Activated CD4-positive, alpha-beta T cell treated with anti-CD3 and anti-CD28 coated beads for 48 hours (primary cell): ENCODE results near the gene ZSCAN29.
"Not testable (repeated sequence)": the region's sequence is repeated elsewhere in the genome, so short reads cannot be mapped to it uniquely, and the experiment has no call there.

ENCODE experiments used
- DNase-seq: peaks from one replicate; pipeline ENCODE4 v3.0.0-alpha.2; 2020

Gene ZSCAN29

DNA sequence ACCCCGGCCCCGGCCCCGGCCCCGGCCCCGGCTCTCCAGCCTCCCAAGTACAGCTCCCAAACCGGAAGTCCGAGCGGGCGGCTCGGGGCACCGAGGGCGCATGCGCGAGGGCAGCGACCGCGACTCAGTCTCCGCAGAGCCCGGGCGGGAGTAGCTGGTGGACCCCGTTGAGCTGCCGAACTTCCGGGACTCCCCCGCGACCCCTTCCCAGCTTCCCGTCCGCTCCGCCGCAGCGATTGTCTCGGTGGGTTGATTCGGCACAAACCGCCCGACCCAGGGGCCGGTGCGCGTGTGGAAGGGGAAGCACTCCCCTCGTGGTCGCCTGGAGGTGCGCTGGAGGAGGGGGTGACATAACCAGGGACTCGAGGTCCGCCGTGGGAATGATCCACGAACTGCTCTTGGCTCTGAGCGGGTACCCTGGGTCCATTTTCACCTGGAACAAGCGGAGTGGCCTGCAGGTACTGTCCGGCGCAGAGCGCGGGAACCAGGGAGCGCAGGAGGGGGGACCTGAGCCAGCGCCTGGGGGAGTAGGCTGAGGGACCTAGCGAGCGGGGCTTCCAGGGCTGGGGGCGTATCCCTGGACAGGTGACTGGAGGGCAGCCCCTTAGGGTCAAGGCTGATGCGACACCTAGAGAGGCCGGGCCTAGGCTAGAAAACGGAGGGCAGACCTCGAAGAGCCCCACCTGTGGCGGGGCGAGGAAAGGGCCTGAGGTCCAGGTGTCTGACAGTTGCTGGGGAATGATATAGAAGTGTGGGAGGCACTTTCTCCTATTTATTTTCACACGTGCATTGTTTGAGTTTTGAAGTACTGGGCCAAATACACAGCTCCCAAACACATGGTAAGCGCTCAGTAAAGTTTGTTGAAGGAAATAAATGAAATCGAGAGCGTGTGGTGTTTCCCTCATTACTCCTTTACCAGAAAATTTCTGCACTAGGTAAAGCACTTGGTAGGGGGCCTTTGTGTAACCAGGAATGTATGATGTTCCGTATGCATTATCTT lies at the start of gene ZSCAN29, which contains the start of gene TUBGCP4:
ZSCAN29 (minus strand) TSS at position 69 of the 1,000 bp plus-strand sequence. CDS start 1,130 bp downstream, outside the sequence.
TUBGCP4 (plus strand) TSS at position 127 of the 1,000 bp plus-strand sequence; CDS start at position 381, 254 bp downstream.
- DNase-seq = peak; percentile 87

DNA sequence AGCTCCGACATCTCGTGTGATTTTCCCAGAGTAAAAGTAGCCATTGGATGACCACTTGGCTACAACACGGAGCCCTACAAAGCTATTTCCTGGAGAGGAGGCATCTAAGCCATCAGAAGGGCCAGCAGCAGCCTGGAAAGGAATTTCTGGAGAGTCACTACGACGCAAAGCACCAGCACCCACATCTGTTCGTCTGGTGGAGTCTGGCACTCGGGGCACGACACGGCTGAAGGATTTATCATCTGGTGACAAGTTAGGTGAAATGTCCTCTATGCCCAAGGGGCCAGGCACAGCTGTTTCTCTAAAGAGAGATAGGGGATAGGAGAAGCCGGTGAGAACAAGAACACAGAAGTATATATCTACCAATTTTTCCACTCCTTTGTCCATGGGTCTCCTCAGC lies 49.6 kb upstream of the ZSCAN29 start:
- no peak for DNase-seq

GRCh38 chr15:43414196-43414595 lies 43.4 kb upstream of the ZSCAN29 start:
- no peak for DNase-seq

- DNase-seq = no peak
These were observed 41.3 kb upstream of the ZSCAN29 start for GRCh38 chr15:43412096-43412495.

GRCh38 chr15:43410572-43411214 lies 39.9 kb upstream of the ZSCAN29 start:
- DNase-seq = no peak

DNA sequence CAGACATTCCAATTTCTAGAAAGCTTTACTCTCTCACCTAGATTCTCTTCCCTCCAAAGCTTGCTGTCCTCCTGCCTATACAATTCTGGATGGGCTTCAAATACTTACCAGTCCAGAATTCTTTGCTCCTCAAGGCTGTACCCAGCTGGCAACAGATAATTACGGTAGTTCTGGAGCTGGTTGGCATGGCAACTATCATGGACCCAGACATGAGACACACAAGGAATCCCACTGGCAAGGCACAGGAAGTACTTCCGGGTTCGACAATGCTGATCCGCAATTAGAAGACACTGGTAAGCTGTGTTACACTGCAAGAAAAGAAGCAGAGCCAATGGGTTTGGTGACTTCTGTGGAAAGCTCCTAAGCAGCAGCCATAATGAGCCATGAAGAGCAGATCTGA lies 37.9 kb upstream of the ZSCAN29 start:
- no peak for DNase-seq

GRCh38 chr15:43406808-43407207 lies 36.0 kb upstream of the ZSCAN29 start:
- DNase-seq = no peak

DNA sequence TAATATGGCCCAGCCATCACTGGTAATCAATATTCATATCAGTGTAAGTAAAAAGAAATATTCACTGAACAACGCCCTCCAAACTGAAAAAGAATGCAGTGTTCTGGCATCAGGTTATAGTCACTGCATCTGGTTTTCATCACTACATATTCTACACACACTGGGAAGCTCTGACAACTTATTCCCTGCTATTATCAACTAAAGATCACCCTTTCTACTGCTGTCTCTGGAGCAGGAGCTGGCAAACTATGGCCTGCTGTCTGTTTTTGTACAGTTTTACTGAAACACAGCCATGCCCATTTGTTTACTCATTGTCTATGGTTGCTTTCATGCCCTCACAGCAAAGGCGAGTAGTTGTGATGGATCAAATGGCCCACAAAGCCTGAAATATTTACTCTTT lies 35.3 kb upstream of the ZSCAN29 start:
- DNase-seq = no peak

DNA sequence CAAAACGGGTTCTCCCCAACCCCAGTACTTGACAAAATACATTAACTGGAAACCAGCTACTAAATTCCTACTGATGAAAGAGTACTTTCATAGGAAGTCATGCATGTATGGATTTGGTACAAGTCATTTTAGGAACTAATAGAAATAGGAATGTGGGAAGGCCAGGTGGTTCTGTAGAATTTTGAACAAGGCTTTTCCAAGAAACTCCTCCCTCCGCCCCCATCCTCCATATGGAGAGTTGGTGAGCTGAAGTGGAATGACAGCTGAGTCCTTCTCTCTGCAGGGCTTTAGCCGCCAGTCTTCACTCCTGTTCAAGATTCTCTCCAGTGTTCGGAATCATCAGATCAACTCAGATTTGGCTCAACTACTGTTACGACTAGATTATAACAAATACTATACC lies 33.3 kb upstream of the ZSCAN29 start:
- no peak for DNase-seq

GRCh38 chr15:43403616-43404015 lies 32.8 kb upstream of the ZSCAN29 start:
- DNase-seq = no peak

- no peak for DNase-seq
These were observed 31.4 kb upstream of the ZSCAN29 start for GRCh38 chr15:43402255-43402654.

- DNase-seq = not testable (repeated sequence)
These were observed 22.7 kb upstream of the ZSCAN29 start for GRCh38 chr15:43393592-43393991.

DNA sequence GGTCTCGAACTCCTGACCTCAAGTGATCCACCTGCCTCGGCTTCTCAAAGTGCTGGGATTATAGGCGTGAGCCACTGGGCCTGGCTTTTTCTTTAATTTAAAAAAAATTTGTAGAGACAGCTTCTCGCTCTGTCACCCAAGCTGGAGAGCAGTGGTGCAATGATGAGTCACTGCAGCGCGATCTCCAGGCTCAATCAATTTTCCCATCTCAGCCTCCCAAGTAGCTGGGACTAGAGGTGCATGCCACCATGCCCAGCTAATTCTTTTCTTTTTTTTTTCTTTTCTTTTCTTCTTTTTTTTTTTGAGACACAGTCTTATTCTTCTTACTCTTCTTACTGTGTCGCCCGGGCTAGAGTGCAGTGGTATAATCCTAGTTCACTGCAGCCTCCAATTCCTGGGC lies 19.9 kb upstream of the ZSCAN29 start:
- no peak for DNase-seq

GRCh38 chr15:43383070-43383469 lies 12.2 kb upstream of the ZSCAN29 start:
- no peak for DNase-seq

DNA sequence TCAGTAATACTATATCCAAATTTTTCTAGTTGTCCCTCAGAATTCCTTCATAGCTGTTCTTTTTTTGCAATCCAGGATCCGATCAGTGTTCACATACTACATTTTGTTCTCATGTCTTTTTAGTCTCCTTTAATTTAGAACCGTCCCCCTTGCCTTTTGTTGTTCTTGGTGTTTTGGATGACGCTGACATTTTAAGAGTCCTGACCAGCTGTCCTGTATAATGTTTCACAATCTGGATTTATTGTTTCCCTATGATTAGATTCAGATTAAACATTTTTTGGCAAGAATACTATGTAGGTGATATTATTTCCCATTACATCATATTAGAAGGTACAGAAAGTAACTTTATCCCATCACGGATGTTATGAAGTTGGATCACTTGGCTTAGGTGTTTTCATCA lies 11.5 kb upstream of the ZSCAN29 start:
- no peak for DNase-seq

DNA sequence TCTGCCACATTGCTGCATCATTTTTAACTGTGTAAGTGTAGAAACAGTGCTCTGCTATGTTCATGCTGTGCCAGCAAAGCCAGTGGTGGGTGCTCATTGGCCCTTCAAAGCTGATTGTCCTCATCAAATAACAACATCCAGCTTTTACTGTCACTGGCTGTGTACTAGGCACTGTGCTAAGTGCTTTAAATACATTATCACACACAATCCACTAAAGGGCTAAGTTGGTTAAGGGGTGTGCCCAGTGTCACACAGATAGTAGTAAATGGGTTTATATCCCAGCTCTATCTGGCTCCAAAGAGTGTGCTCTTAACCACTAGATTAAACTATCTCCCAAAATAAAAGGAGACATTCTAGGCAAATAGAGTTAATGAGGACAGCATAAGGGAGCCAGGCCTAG lies 7.8 kb upstream of the ZSCAN29 start:
- no peak for DNase-seq

DNA sequence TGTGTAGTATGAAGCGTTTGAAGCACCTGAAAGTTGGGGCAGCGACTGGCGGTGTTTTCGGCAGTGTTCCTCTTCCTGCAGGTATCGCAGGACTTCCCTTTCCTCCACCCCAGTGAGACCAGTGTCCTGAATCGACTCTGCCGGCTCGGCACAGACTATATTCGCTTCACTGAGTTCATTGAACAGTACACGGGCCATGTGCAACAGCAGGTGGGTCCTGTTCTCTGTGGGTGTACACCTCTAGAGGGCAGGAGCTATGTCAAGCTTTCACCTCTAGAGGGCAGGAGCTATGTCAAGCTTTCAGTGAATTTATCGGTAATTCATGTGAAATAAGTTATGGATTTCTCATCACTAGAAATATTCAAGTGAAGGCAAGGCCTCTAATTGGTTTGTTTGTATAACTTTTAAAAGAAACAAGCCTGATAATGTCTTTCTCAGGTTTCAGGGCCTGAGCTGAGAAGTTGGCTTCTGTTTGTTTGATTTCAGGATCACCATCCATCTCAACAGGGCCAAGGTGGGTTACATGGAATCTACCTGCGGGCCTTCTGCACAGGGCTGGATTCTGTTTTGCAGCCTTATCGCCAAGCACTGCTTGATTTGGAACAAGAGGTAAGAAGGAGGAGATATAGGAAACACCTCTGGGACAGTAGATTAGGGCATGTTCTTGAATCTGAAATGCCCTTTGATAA lies 5.3 kb upstream of the ZSCAN29 start:
- peak; percentile 50 for DNase-seq

DNA sequence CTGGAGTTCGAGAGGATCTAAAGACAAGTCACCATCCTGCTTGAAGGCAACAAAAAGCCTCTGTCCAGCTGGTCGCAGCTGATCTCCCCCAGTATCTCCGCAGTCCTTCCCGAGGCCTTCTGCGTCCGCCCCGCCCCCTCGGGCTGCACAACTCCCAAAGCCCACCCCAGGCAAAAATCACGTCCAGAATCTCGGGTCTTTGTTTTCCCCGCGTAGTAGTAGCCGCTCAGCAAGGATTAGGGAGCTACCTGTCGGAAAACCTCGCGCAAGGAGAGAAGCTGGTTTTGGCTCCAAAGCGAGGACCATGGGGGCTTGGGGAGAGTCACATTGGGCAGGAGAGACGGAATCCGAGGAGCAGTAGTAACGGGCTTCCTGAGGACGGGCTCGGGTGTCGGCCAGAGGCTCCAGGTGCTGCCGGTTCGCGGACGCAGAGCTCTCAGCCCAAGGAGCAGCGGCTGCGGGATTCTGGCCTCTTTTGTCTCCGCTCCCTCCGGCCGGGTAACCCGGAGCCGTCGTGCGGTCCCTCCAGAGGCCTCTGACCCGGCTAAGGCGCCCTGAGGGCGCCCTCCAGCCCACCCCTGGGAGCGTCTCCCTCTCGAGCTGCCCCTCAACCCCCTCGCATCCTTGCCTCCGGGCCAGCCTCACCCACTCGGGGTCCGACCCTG lies 401 bp downstream of the ZSCAN29 start:
- DNase-seq = no peak

- DNase-seq = no peak
These were observed 9.4 kb downstream of the ZSCAN29 start for GRCh38 chr15:43361313-43361903.

GRCh38 chr15:43360821-43361220 lies 10.0 kb downstream of the ZSCAN29 start:
- no peak for DNase-seq

- no peak for DNase-seq
These were observed 18.0 kb downstream of the ZSCAN29 start for GRCh38 chr15:43352693-43353382.

- DNase-seq = no peak
These were observed 23.7 kb downstream of the ZSCAN29 start for GRCh38 chr15:43347114-43347513.
